HG03280 (cell line): ENCODE data around the gene GPR153.
"Not testable (repeated sequence)": the region's sequence is repeated elsewhere in the genome, so short reads cannot be mapped to it uniquely, and the experiment has no call there.

Source experiments
- ATAC-seq: cut with Tn5 transposase; IDR thresholded peaks from one replicate; pipeline ENCODE4 v1.9.1; 2021; ENCODE audit warnings: mild to moderate bottlenecking, moderate library complexity; ENCODE audit not compliant: unreplicated experiment

GPR153 gene

DNA sequence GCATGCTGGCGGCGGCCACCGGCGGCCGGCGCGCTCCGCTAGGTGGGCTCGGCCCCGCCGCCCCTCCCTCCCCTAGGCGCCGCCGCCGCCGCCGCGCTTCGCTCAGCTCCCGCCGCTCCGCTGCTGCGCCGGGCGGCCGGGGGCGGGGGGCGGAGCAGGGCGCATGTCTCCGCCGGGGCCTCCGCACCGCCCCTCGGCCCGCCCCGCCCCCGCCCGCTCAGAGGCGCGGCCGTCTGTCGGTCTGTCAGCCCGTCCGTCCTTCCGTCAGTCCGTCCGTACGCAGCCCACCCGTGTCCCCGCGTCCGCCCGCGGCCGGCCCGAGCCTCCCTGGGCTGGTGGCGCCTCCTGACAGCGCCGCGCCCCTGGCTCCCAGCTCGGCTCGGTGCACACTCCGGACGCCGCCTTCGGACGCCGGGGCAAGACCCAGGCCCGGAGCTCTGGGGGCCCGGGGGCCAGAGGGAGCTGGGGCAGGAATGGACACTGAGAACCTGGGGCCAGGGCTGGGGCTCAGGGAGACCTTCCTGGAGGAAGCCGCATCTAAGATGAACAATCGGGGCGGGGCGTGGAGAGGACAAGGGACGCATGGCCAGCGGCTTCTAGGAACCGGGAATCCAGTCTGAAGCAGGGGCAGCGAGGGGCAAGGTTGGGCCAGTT, at the start of gene GPR153:
Gene GPR153 (minus strand): TSS at position 138 of the 654 bp plus-strand sequence. CDS start 6,193 bp downstream, outside the sequence.
- ATAC-seq, result no peak

GRCh38 chr1:6310116-6310848, 49.4 kb upstream of the GPR153 start:
- ATAC-seq, result no peak

DNA sequence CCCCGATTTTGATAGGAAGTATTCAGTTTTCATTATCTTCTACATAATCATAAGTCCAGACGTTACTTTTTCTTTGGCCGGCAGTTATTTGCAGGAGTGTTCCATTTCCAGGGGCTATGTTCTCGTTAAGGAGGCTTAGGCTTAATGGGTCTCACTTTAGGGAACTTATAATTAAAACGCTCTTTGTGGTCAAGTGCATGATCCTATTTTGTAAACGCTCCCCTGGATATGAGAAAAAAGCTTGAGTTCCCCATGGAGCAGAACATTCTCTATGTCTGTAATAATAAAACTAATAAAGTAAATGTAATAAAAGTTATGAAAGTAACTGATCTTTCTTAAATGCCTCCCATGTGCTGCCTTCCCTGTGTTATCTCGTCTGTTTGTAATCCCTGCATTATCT, 48.7 kb upstream of the GPR153 start:
- no peak for ATAC-seq

GRCh38 chr1:6308449-6308848, 47.6 kb upstream of the GPR153 start:
- ATAC-seq, result no peak

DNA sequence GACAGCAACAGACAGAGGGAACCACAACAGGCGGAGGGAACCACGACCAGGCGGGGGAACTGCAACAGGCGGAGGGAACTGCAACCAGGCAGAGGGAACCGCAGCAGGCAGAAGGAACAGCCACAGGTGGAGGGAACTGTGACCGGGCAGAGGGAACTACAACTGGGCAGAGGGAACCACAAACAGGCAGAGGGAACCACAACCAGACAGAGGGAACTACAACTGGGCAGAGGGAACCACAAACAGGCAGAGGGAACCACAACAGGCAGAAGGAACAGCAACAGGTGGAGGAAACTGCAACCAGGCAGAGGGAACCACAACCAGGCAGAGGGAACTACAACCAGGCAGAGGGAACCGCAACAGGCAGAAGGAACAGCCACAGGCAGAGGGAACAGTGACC, 46.8 kb upstream of the GPR153 start:
- not testable (repeated sequence) for ATAC-seq

DNA sequence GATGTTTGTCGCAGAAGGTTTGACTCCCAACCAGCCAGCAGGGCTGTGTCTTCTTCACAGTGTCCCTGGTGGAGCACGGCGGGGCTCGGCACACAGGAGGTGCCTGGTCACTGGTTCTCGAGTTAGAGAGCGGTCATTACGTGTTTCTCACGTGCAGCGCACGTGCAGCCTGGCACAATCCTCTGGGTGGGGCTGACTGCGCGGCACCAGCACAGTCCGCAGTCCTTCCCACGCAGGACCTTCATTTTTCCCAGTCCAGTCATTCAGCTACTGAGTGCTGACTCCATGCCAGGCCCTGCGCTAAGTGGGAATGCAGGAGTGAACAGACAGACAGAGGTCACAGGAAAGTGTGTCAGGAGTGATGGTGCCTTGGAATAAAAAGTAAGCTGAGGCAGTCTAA, 46.2 kb upstream of the GPR153 start:
- no peak for ATAC-seq

DNA sequence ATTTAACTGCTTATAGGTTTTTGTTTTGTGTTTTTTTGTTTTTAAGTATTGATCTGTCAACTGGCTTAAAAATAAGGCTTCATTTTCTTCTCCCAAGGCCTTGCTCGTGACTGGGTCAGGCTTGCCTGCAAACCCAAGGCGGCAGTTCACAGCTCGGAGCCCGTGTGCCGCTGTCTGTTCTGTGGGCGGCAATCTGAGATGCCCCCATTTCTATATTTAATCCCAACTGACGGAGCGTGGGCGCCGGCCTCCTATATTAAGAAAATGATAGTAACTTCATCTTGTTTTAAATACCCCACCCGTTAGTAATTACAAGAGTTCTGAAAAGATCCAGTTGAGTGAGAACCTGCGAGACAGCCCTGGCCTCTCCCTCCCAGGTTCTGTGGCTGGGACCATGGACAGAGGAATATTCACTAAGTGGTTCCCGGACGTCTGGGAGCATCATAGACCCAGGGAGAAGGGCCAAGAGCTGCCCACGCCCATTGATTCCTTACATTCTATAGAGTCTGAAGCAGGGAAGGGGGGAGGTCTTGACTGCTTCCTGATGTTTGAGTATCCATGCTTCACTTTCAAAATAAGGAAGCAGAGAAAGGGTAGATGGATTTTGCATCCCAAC, 42.6 kb upstream of the GPR153 start:
- ATAC-seq, result no peak

DNA sequence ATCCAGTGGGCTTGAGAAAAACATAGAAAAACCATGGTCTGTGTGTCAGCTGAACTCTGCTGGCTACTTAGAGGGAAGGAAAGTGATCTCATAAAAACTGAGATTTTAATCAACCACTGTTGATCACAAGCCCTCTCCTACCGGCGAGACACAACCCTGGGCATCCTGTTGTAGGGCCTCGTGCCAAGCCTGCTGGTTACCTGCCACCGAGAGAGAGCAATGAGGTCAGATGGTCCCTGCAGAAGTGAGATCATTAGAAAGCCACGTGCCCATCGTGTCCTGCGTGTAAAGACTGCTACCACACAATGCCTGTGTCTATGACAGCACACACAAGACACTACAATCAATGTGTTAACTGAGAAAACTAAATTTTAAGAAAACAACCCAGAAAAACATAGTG, 41.7 kb upstream of the GPR153 start:
- no peak for ATAC-seq

DNA sequence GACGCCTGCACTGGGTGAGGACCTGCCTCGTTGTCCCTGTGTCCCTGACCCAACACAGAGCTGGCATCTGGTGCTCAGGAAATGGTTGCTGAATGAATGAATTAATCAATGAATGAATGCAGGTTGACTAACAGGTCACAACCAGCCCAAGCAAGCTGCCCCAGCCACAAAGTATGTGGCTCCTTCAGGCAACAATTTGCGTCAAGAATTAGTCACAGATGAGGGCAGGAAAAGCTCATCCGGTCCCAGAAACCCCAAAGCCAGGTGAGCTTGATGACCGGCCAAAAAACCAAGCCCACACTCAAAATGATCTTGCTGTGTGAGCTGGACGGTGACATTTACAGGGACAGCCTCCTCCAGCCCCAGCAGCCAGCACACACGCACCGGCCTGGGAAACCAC, 40.6 kb upstream of the GPR153 start:
- ATAC-seq, result no peak

DNA sequence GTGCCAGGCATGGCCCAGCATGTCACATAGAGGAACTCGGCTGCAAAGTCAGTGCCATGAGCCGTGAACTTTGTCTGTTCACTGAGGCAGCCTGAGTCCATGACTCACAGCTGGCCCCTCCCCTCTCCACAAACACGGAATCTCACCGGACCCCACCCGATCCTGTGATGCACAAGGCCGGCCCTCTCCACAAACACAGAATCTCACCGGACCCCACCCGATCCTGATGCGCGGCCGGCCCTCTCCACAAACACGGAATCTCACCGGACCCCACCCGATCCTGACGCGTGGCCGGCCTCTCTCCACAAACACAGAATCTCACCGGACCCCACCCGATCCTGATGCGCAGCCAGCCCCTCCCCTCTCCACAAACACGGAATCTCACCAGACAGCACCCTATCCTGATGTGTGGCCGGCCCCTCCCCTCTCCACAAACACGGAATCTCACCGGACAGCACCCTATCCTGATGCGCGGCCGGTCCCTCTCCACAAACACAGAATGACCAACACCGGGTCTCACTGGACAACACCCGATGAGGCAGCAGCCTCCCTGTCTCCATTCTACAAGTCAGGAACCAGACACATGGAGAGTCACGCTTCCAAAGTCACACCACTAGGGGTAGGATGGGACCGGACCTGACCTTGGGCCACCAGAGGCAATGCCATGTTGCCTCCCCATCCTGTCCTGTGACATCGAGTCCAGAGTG, 39.6 kb upstream of the GPR153 start:
- no peak for ATAC-seq

DNA sequence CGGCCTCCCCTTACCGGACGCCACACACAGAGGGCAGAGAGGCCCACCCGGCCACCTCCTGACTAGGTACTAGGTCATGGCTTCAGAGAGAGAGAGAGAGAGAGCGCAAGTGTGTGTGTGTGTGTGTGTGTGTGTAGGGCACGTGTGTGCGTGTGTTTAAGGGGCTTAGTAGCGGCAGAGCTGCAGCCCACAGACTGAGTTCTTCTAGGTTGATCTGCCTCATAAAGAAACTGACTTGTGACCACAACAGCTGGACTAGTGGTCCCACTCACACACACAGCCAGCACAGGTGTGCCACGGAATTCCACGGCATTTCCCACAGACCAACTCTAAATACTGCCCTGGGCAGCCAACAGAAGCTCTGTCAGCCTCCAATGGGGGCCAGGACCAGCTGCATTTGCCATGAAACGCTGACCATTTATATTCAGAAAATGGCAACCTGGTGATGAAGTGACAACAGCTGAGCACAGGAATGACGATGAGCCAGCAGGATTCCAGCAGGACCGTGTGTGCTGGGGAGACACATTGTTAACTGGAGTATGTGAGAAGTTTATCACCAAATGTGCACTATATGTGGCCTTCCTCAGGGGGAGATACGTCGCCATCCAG, 38.8 kb upstream of the GPR153 start:
- no peak for ATAC-seq

- ATAC-seq, result no peak
Observed at GRCh38 chr1:6298940-6299465, 38.1 kb upstream of the GPR153 start.

DNA sequence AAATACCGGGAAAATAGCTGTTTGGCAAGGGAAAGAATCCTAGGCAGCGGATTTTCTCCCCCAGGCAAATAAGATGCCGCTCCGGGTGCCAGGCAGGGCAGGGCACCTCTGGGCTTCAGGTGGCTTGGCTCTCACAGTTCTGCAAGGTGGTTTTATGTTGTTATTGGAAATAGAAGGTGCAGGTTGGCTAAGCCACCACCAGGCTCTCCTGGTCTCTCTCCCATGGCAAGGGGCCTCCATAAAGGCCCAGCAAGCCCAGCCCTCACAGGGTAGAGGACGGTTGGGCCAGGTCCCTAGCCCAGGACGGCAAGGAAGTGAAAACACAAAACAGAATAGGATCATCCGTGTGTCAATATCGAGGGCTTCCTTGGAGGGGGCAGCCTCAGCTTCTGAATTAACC, 37.6 kb upstream of the GPR153 start:
- ATAC-seq, result no peak

GRCh38 chr1:6295910-6296309, 35.0 kb upstream of the GPR153 start:
- no peak for ATAC-seq

GRCh38 chr1:6294890-6295556, 34.1 kb upstream of the GPR153 start:
- ATAC-seq, result no peak

DNA sequence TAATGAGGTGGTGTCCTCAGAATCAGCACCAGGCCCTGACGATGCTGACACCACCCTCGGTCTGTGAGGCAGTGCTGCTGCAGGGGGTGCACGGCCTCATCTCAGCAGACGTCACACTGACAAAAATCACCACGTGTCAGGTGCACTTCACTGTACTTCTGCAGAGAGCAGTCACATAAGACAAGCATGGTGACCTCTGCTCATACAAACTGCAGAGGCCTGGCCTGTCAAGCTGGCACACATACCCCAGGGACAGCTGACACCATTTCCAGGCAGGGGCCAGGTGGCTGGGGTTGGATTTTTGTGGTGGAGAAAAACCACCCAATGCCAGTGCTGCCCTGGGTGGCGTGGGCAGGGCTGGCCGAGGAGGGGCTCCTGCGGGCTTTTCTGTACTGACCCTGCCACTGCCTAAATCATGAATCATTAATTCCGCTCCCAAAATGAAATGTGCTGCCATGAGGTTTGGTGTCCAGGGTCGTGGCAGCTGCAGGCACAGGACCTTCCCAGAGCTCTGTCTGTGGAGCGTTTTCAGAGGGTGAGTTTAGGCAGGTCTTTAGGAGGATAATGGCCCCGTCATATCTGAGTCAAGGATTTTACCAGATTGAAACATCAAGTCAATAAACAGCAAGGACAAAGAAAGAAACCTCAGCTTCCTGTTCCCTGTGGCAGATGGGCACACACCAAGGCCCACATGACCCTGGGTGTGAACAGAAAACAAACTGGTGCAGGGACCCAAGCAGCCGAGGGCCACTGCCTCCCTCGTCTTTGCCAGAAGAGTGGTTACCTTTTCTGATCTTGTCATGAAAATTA, 33.4 kb upstream of the GPR153 start:
- no peak for ATAC-seq

GRCh38 chr1:6292102-6292501, 31.2 kb upstream of the GPR153 start:
- no peak for ATAC-seq

GRCh38 chr1:6288665-6289064, 27.8 kb upstream of the GPR153 start:
- ATAC-seq, result no peak

DNA sequence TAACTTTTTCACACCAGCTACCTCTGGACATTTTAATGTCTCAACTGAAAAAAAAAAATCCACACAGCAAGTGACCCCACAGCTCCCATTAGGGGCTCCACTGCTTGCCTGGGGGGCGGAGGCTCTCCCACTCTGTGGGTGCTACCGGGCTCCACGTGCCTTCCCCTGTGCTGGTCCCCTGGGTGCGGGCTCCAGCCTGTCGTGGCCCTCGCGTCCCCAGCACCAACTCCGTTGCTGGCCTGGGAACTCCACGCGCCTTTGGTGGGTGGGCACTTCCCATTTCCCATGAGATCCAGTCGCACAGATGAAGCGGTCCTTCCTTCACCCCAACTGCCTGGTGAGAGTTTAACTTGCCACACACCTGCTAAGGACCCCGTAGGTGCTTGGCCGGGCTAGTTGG, 27.1 kb upstream of the GPR153 start:
- ATAC-seq, result no peak
